Ovary (tissue), 3 donors: ENCODE data around the gene ACO1.

Source experiments
- EP300 ChIP-seq: sonication (generic); formaldehyde crosslinking; IDR thresholded peaks from one replicate; pipeline ENCODE4 v1.6.1; 2017; ENCODE audit warnings: antibody characterized with exemption
- POLR2A ChIP-seq: fragments of 450-650 bp; IDR thresholded peaks from one replicate; pipeline ENCODE4 v1.6.1; 2017; ENCODE audit warnings: antibody characterized with exemption, mild to moderate bottlenecking, moderate library complexity
- TF ChIP-seq, protein P1 (sequence below), 3 donors: fragments of 450-650 bp in 2 of 3; fragments of 200-600 bp in 1 of 3; IDR thresholded peaks; one replicate each; pipeline versions ENCODE4 v1.5.1 to v1.8.0; 2016 to 2022; ENCODE audit warnings: antibody characterized with exemption in 3 of 3, mild to moderate bottlenecking in 1 of 3
- donor health status: DM: no; HTN: no; CAD: no.

DNA sequence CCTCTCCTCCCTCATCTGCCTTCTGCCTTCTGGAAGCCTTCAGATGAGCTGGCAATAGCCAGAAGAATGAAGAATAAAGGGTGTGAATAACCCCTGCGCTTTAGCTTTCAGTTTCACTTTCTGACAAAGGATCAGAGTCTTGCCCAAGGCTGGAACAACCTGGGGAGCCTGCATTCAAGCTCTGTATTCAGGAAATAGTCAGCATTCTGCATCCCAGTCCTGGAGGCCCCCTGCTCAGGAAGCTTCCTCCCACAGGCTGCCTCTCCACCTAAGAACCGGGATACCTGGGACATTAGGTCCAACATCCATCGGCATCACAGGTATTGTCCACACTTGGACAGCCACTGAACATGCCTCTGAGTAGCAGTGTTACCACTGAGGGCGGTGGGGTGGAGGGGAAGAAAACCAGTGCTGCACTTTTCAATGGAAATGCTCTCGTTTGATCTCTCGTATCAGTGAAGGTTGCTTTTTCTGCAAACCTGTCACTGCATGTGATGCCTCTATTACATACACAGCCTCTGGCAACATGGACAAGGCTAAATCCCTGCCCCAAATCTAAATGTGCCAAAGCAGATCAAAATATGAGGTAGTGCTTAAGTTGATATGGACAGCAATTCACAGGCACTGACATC, 39.8 kb upstream of the ACO1 start:
- TF ChIP-seq, protein P1, sequence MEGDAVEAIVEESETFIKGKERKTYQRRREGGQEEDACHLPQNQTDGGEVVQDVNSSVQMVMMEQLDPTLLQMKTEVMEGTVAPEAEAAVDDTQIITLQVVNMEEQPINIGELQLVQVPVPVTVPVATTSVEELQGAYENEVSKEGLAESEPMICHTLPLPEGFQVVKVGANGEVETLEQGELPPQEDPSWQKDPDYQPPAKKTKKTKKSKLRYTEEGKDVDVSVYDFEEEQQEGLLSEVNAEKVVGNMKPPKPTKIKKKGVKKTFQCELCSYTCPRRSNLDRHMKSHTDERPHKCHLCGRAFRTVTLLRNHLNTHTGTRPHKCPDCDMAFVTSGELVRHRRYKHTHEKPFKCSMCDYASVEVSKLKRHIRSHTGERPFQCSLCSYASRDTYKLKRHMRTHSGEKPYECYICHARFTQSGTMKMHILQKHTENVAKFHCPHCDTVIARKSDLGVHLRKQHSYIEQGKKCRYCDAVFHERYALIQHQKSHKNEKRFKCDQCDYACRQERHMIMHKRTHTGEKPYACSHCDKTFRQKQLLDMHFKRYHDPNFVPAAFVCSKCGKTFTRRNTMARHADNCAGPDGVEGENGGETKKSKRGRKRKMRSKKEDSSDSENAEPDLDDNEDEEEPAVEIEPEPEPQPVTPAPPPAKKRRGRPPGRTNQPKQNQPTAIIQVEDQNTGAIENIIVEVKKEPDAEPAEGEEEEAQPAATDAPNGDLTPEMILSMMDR (IDR thresholded peaks at IDR 0.05) = no peak
- TF ChIP-seq POLR2A (no peak), EP300 (no peak)
